HUES64 (cell line): ENCODE data around the gene BMP8B.
"Not testable (repeated sequence)": the region's sequence is repeated elsewhere in the genome, so short reads cannot be mapped to it uniquely, and the experiment has no call there.

Source experiments
- H3K27ac ChIP-seq: 2 replicates; pipeline ENCODE4 v1.7.0; 2013; ENCODE audit warnings: low read depth, low read length, inconsistent platforms
- H3K27me3 ChIP-seq: 2 replicates; pipeline ENCODE4 v1.6.1; 2013; ENCODE audit warnings: mild to moderate bottlenecking, low read length; ENCODE audit not compliant: insufficient read depth
- H3K36me3 ChIP-seq: 2 replicates; pipeline ENCODE4 v1.6.1; 2013; ENCODE audit warnings: mild to moderate bottlenecking, low read length; ENCODE audit not compliant: insufficient read depth
- H3K4me1 ChIP-seq: 2 replicates; pipeline ENCODE4 v1.6.1; 2013; ENCODE audit warnings: mild to moderate bottlenecking, low read length, moderate library complexity; ENCODE audit not compliant: insufficient read depth
- H3K4me3 ChIP-seq: 2 replicates; pipeline ENCODE4 v1.5.1; 2013; ENCODE audit warnings: mild to moderate bottlenecking, low read length, moderate library complexity
- H3K9ac ChIP-seq: 2 replicates; pipeline ENCODE4 v1.6.1; 2013; ENCODE audit warnings: mild to moderate bottlenecking, low read depth, low read length
- H3K9me3 ChIP-seq: 2 replicates; pipeline ENCODE4 v1.6.1; 2013; ENCODE audit warnings: low read depth, low read length; ENCODE audit not compliant: insufficient read depth
- WGBS: fragments of 150-250, 120-280 bp; methylation state at CpG from one replicate; pipeline ENCODE4 v1.1.7; 2013; ENCODE audit warnings: missing lambda C conversion rate; 5-methylcytosine and 5-hydroxymethylcytosine counted together

Gene BMP8B

GRCh38 chr1:39763619-39764374, 24.9 kb downstream of the BMP8B start:
- H3K4me1 ChIP-seq, H3K4me3 ChIP-seq, H3K9me3 ChIP-seq, H3K36me3 ChIP-seq, H3K27ac ChIP-seq, H3K9ac ChIP-seq, H3K27me3 ChIP-seq: not testable (repeated sequence)
- WGBS = 92% methylated on average over 13 of the region's 18 CpGs

DNA sequence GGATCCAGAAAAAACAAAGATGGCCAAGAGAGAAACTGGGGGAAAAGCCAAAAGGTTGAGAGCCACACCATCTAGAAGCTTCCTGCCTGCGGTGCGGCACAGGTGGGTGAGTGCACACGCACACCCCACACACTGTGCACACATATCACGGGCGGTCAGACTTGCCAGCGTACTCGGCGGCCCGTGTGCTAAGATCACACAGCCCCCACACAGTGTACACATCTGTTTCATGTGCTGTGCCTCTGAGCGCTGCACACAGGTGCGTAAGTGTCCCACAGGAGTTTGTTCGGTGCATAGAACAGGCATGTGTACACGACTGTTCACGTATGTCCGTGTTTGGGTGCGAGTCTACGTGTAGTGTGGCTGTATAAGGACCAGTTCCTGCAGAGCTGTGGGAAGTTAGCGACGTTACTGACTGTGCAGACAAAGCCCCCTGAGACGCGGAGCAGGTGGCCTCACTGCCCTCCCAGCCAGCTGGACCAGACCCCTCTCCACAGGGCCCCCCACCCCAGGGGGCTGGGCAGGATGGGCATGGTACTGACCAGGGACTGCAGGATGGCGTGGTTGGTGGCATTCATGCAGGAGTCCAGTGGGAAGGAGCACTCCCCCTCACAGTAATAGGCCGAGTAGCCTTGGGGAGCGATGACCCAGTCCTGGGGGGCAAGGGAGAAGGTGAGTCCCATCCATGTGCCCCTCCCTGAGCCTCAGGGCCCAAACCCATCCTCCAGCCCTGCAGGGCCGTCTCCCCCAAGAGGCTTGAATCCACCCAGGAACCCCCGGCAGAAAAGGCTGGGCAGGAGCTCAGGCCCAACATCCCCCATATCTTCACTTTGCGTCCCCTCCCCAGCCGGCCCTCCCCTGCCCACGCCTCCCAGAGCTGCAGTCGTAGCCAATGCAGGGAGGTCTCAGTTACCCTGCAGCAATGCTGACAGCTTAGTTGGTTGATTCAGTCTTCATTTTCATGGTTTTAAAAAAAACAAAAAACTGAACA, 25.8 kb downstream of the BMP8B start:
- Histone ChIP-seq H3K27me3 (no peaks in the 10 kb centered on the region), H3K9ac (no peak overlapping the region), H3K4me3 (no peak overlapping the region), H3K36me3 (peaks cover 3% of the 10 kb centered on the region; the same call in 1 of the 2 replicates), H3K4me1 (no peaks in the 10 kb centered on the region), H3K27ac (no peak overlapping the region), H3K9me3 (no peaks in the 10 kb centered on the region)
- 93% methylated on average over 24 of the region's 30 CpGs for WGBS

GRCh38 chr1:39761557-39762260, 27.0 kb downstream of the BMP8B start:
- H3K4me1 ChIP-seq = no peaks in the 10 kb centered on the region
- peaks cover 9% of the 10 kb centered on the region; the same call in 1 of the 2 replicates for H3K36me3 ChIP-seq
- no peaks in the 10 kb centered on the region for H3K9me3 ChIP-seq
- H3K4me3 ChIP-seq = no peak overlapping the region
- H3K27ac ChIP-seq = no peak overlapping the region
- H3K9ac ChIP-seq = no peak overlapping the region
- no peaks in the 10 kb centered on the region for H3K27me3 ChIP-seq
- 91% methylated on average over 16 of the region's 16 CpGs for WGBS

GRCh38 chr1:39761016-39761415, 27.6 kb downstream of the BMP8B start:
- H3K4me3 ChIP-seq = no peak overlapping the region
- no peaks in the 10 kb centered on the region for H3K27me3 ChIP-seq
- no peaks in the 10 kb centered on the region for H3K9me3 ChIP-seq
- WGBS = 85% methylated on average over 9 of the region's 9 CpGs
- no peaks in the 10 kb centered on the region for H3K4me1 ChIP-seq
- peaks cover 9% of the 10 kb centered on the region; the same call in 1 of the 2 replicates for H3K36me3 ChIP-seq
- H3K27ac ChIP-seq = no peak overlapping the region
- H3K9ac ChIP-seq = no peak overlapping the region

GRCh38 chr1:39760074-39761008, 28.3 kb downstream of the BMP8B start:
- Histone ChIP-seq H3K4me3 (no peak overlapping the region), H3K36me3 (peaks cover 13% of the 10 kb centered on the region), H3K9me3 (no peaks in the 10 kb centered on the region), H3K27me3 (no peaks in the 10 kb centered on the region), H3K9ac (no peak overlapping the region), H3K27ac (no peak overlapping the region), H3K4me1 (no peaks in the 10 kb centered on the region)
- WGBS = 93% methylated on average over 16 of the region's 16 CpGs

- peaks cover 22% of the 10 kb centered on the region for H3K36me3 ChIP-seq
- H3K27me3 ChIP-seq = no peaks in the 10 kb centered on the region
- no peak overlapping the region for H3K9ac ChIP-seq
- H3K9me3 ChIP-seq = no peaks in the 10 kb centered on the region
- H3K4me3 ChIP-seq = no peak overlapping the region
- H3K27ac ChIP-seq = no peak overlapping the region
- no peaks in the 10 kb centered on the region for H3K4me1 ChIP-seq
Measured at GRCh38 chr1:39759436-39759726, 29.3 kb downstream of the BMP8B start.

- Histone ChIP-seq H3K27me3 (no peaks in the 10 kb centered on the region), H3K27ac (no peak overlapping the region), H3K4me3 (no peak overlapping the region), H3K4me1 (no peaks in the 10 kb centered on the region), H3K36me3 (peaks cover 28% of the 10 kb centered on the region), H3K9ac (no peak overlapping the region), H3K9me3 (no peaks in the 10 kb centered on the region)
- WGBS = 92% methylated on average over 16 of the region's 16 CpGs
Measured at GRCh38 chr1:39758556-39759435, 29.9 kb downstream of the BMP8B start.

DNA sequence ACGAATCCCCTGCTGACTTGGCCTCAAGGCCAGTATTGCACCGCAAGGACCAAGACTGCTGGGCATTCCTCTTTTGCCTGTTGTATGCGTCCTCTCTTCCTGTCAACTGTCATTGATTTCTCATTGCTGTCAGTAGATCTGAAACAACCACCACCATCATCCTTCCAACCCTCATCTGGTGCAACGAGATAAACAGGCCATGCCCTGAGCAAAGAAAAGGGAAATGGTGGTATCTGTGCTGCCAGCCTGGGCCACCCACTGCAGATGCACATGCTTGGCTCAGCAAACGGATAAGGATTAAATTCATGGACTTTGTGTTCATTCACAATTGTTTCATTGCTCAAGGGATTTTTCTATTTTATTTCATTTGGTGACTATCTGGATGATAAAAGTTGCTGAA, 31.2 kb downstream of the BMP8B start:
- no peaks in the 10 kb centered on the region for H3K27me3 ChIP-seq
- WGBS = 95% methylated on average over 5 of the region's 5 CpGs

GRCh38 chr1:39755965-39756659, 32.6 kb downstream of the BMP8B start:
- H3K27ac ChIP-seq = no peak overlapping the region
- 88% methylated on average over 9 of the region's 9 CpGs for WGBS
- H3K9ac ChIP-seq = no peak overlapping the region
- no peaks in the 10 kb centered on the region for H3K9me3 ChIP-seq
- no peaks in the 10 kb centered on the region for H3K27me3 ChIP-seq
- H3K4me3 ChIP-seq = no peak overlapping the region
- no peaks in the 10 kb centered on the region for H3K4me1 ChIP-seq
- peaks cover 55% of the 10 kb centered on the region for H3K36me3 ChIP-seq

More for the DNA sequence above, 31.2 kb downstream of the BMP8B start:
- Histone ChIP-seq H3K4me1 (no peaks in the 10 kb centered on the region), H3K4me3 (no peak overlapping the region), H3K27ac (no peak overlapping the region), H3K9me3 (no peaks in the 10 kb centered on the region), H3K9ac (no peak overlapping the region), H3K36me3 (peaks cover 41% of the 10 kb centered on the region)
